ENCODE data around the gene PCOLCE2. TPM values are rescaled to one million over a fixed set of nuclear protein-coding genes. Genes with fewer than 3 reads are reported as not detected.

PCOLCE2 gene
- total RNA-seq, 1 donor from 2014 or later, result 3.8 TPM

DNA sequence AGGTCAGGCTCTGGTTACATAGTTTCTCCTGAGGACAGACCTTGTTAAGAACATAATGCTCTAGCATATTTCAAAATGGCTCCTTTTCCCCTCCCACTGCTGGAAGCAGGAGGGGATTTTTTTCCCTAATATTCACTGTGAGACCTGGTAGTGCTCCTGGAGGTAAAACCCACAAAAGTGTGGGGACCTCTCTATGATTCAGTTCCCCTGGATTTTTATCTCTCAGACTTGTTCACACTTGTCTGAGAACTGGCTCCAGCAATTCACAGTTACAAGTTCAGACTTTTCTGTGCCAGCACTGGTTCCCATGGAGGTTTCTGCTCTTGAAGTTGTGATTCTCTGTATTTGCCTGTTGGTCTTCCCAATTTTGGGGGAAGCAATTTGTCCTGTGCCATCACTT, 36.3 kb upstream of the PCOLCE2 start:
- Mint-ChIP-seq H3K27ac (ENCODE audit: unreplicated experiment) (no peak overlapping the region), H3K36me3 (ENCODE audit: unreplicated experiment) (no peaks in the 10 kb centered on the region), H3K9me3 (ENCODE audit: unreplicated experiment) (peaks cover 16% of the 10 kb centered on the region)

DNA sequence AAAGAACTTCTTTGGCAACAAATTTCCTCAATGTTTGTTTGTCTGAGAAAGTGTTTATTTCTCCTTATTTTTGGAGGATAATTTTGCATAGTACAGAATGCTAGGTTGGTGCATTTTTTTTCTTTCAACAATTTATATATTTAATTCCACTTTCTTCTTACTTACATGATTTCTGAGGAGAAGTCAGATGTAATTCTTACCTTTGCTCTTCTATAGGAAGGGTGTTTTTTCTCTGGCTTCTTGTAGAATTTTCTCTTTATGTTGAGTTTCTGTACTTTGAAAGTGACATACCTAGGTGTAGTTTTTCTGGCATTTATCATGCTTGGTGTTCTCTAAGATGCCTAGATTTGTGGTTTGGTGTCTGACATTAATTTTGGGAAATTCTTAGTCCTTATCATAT, 34.8 kb upstream of the PCOLCE2 start:
- Mint-ChIP-seq H3K27me3 (ENCODE audit: unreplicated experiment) (peaks cover 11% of the 10 kb centered on the region), H3K4me1 (ENCODE audit: unreplicated experiment) (no peaks in the 10 kb centered on the region), H3K9me3 (ENCODE audit: unreplicated experiment) (peaks cover 16% of the 10 kb centered on the region), H3K27ac (ENCODE audit: unreplicated experiment) (no peak overlapping the region), H3K4me3 (ENCODE audit: unreplicated experiment) (no peak overlapping the region), H3K36me3 (ENCODE audit: unreplicated experiment) (no peaks in the 10 kb centered on the region)
- TF ChIP-seq, protein P1, sequence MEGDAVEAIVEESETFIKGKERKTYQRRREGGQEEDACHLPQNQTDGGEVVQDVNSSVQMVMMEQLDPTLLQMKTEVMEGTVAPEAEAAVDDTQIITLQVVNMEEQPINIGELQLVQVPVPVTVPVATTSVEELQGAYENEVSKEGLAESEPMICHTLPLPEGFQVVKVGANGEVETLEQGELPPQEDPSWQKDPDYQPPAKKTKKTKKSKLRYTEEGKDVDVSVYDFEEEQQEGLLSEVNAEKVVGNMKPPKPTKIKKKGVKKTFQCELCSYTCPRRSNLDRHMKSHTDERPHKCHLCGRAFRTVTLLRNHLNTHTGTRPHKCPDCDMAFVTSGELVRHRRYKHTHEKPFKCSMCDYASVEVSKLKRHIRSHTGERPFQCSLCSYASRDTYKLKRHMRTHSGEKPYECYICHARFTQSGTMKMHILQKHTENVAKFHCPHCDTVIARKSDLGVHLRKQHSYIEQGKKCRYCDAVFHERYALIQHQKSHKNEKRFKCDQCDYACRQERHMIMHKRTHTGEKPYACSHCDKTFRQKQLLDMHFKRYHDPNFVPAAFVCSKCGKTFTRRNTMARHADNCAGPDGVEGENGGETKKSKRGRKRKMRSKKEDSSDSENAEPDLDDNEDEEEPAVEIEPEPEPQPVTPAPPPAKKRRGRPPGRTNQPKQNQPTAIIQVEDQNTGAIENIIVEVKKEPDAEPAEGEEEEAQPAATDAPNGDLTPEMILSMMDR (IDR thresholded peaks at IDR 0.05), result no peak
- DNase-seq (ENCODE audit: extremely low spot score, unreplicated experiment), result no peak

More for the DNA sequence above, 36.3 kb upstream of the PCOLCE2 start:
- TF ChIP-seq, protein P1 (IDR thresholded peaks at IDR 0.05), result no peak
- DNase-seq (ENCODE audit: extremely low spot score, unreplicated experiment), result no peak
- Mint-ChIP-seq H3K27me3 (ENCODE audit: unreplicated experiment) (peaks cover 10% of the 10 kb centered on the region), H3K4me3 (ENCODE audit: unreplicated experiment) (no peak overlapping the region), H3K4me1 (ENCODE audit: unreplicated experiment) (no peaks in the 10 kb centered on the region)

DNA sequence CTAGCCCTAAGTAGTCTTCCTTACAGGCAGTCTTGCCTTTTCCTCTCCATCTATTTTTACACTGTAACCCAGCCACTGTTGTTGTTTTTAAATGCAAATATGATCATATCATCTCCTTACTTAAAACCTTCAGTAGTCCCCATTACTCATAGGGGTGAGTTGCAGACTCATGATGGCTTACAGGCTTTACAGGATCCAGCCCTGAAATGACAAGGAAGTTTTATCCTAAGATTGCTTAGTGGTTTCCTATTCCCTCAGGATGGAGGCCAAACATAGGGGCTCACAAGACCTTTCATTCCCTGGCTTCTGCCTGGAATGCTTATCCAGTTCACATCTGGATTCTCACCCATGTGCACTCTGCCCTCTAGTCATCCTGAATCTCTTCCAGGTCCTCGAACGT, 27.7 kb upstream of the PCOLCE2 start:
- no peaks in the 10 kb centered on the region for H3K9me3 Mint-ChIP-seq (ENCODE audit: unreplicated experiment)
- no peaks in the 10 kb centered on the region for H3K4me1 Mint-ChIP-seq (ENCODE audit: unreplicated experiment)
- H3K27ac Mint-ChIP-seq (ENCODE audit: unreplicated experiment), result no peak overlapping the region
- TF ChIP-seq, protein P1 (IDR thresholded peaks at IDR 0.05), result no peak
- peaks cover 14% of the 10 kb centered on the region for H3K27me3 Mint-ChIP-seq (ENCODE audit: unreplicated experiment)
- H3K4me3 Mint-ChIP-seq (ENCODE audit: unreplicated experiment), result no peak overlapping the region
- DNase-seq (ENCODE audit: extremely low spot score, unreplicated experiment), result no peak
- H3K36me3 Mint-ChIP-seq (ENCODE audit: unreplicated experiment), result no peaks in the 10 kb centered on the region

DNA sequence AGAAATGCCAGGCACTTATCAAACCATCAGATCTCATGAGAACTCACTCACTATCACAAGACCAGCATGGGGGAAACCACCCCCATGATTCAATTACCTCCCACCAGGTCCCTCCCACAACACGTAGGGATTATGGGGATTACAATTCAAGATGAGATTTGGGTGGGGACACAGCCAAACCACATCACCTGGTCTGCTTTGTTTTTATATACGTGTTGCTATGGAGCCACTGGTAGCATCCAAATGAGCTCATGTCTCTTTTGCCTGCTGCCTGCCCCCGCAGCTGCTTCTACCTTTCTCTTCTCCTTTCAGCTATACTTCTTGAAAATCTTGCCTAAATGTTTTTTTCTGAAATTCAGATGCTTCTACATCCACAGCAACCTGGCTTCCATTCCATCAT, 26.8 kb upstream of the PCOLCE2 start:
- TF ChIP-seq, protein P1 (IDR thresholded peaks at IDR 0.05), result no peak
- Mint-ChIP-seq H3K27ac (ENCODE audit: unreplicated experiment) (no peak overlapping the region), H3K9me3 (ENCODE audit: unreplicated experiment) (no peaks in the 10 kb centered on the region), H3K4me1 (ENCODE audit: unreplicated experiment) (no peaks in the 10 kb centered on the region), H3K4me3 (ENCODE audit: unreplicated experiment) (no peak overlapping the region), H3K27me3 (ENCODE audit: unreplicated experiment) (peaks cover 14% of the 10 kb centered on the region), H3K36me3 (ENCODE audit: unreplicated experiment) (no peaks in the 10 kb centered on the region)
- no peak for DNase-seq (ENCODE audit: extremely low spot score, unreplicated experiment)

DNA sequence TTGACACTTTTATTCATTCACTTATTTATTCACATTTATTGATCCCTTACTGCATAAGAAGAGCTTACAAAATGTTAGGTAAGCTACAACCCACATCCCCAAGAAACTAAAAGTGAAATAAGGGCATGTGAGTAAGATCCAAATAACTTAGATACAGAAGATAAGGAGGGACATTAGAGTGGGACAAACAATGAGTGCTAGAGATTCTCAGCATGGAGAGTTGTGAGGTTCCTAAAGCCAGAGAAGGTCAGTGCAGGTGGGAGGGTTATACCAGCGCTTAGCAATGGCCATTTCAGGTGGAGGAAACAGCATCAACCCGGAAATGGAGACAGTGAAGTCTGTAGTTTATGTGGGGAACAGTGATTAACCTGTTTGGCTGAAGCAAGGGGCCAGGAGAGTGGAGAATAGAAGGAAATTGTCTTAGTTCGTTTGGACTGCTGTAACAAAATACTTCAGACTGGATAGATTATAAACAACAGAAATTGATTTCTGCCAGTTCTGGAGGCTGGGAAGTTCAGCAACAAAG, 25.5 kb upstream of the PCOLCE2 start:
- TF ChIP-seq, protein P1 (IDR thresholded peaks at IDR 0.05), result no peak
- Mint-ChIP-seq H3K36me3 (ENCODE audit: unreplicated experiment) (no peaks in the 10 kb centered on the region), H3K9me3 (ENCODE audit: unreplicated experiment) (no peaks in the 10 kb centered on the region), H3K27ac (ENCODE audit: unreplicated experiment) (no peak overlapping the region), H3K4me1 (ENCODE audit: unreplicated experiment) (no peaks in the 10 kb centered on the region), H3K4me3 (ENCODE audit: unreplicated experiment) (no peak overlapping the region), H3K27me3 (ENCODE audit: unreplicated experiment) (peaks cover 14% of the 10 kb centered on the region)
- DNase-seq (ENCODE audit: extremely low spot score, unreplicated experiment), result no peak

All from osteocyte (in vitro differentiated cells).